Activated T-cell treated with anti-CD3 and anti-CD28 coated beads, Interleukin-2, amount 50 U/mL, for 1 hour (primary cell): Measurements from ENCODE around the gene SLC25A33.
"Not testable (repeated sequence)": the region's sequence is repeated elsewhere in the genome, so short reads cannot be mapped to it uniquely, and the experiment has no call there.

Experiments used
- DNase-seq: peaks from one replicate; pipeline ENCODE4 v3.0.0-alpha.2; 2020

The SLC25A33 gene

DNA sequence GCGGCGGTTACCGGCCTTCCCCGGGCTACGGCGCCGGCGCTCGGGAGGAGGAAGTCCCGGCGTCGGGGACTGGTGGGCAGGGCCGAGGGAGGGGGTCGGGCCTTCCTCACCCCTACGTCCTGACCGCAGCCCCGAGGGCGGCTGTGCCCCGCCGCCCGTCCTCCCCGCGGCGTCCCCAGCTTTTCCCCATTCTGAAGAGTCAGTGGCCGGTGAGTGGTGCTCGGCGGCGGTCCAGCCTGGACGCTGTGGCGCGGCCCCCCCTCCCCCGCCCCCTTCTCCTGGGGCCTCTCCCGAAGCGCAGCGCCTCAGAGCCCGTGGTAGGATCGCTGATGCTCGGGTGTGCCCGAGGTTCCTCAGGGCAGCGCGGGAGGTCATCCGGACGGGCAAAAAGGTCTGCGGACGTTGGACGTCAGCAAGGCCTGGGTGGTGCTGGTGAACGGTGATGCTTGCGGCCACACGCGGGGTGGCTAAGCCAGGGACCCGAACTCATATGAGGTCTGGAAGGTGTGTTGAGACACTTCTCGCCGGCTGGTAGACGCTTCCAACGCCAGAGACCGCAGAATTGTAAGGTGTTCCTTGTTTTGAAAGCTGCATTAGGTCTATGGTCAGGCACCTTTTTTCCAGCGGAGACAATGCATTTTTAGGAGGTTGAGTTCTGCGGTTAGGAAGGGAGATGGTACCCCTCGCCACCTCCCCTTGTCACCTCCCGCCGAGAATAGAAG is 725 bp downstream of the SLC25A33 start:
- no peak for DNase-seq

DNA sequence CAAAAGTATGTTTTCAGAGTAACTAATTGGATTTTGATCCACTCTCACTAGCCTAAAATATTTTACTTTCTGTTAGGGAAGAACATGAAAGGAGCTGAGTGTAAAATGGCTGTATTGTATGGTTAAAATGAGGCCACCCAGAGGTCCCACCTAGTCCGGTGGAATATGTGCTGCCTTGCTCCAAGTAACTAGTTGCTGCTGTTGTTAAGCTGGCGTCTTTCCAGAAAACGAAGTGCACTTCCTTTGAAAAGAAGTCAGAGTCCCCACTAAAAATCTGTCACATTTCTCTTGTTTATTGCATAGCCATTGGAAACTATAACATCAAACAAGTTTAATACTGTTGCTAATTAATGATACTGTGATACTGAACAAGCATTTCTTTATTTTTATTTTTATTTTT is 3.2 kb downstream of the SLC25A33 start:
- DNase-seq, result no peak

DNA sequence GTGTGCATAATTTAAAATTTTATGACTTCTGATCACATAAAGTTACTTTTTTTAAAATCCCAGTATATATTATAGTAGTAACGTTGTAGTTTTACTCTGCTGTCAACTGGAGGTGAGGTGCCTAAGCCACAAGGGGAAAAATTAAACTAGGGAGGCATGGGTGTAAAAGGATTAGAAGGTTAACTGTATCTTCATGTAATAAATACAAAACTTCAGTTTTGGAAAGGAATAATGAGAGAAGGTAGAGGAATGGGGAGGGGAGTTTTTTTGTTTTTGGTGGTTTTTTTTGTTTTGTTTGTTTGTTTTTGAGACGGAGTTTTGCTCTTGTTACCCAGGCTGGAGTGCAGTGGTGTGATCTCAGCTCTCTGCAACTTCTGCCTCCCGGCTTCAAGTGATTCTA is 5.7 kb downstream of the SLC25A33 start:
- no peak for DNase-seq

DNA sequence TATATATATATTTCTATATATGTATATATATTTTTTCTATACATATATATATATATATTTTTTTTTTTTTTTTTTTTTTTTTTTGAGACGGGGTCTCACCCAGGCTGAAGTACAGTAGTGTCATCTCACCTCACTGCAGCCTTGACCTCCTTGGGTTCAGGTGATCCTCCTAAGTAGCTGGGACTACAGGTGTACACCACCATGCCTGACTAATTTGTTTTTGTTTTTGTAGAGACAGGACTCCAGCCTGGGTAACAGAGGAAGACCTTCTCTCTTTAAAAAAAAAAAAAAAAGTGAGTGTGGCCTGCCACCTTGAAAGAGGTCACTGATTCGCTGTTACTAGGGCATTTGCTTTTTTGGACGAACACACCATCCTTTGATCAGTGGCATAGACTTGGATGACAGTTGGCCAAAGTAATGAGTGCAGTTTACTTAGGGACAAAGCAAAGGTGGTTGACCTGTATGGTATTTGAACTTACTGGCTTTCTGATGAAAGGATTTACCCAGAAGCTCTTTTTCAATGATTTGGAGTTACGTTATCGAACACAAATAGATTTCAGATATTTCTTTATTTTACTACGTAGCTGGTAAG is 10.8 kb downstream of the SLC25A33 start:
- DNase-seq, result no peak

DNA sequence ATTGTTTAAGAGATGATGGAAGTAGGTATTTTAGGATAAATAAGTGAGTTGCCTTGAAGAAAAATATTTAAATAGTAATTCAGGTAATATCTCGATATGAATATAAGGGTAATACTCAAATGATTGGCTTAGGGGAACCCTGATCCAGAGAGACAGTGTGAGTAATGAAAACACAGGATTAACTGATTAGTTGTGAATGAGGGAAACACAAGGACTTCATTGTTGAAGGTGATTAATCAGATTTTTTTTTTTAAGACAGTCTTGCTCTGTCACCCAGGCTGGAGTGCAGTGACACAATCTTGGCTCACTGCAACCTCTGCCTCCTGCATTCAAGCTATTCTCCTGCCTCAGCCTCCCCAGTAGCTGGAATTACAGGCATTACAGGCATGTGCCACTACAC is 12.7 kb downstream of the SLC25A33 start:
- DNase-seq, result no peak

DNA sequence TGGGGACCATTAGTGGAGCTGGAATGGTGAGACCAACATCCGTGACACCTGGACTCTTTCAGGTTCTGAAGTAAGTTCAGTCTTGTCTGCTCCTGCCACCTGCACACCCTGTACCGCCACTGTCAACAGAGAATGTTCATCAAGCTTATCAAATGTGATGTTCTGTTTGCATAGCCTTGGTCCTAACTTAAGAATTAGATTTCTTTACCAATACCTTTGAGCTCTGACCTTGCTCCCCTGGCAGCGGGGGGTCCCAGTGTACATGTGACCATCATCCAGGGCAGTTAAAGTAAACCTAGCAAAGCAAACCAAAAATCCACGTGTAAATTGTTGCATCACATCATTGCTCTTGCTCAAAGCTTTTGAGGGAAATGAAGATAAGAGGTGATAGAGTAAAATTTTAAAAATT is 14.5 kb downstream of the SLC25A33 start:
- no peak for DNase-seq

DNA sequence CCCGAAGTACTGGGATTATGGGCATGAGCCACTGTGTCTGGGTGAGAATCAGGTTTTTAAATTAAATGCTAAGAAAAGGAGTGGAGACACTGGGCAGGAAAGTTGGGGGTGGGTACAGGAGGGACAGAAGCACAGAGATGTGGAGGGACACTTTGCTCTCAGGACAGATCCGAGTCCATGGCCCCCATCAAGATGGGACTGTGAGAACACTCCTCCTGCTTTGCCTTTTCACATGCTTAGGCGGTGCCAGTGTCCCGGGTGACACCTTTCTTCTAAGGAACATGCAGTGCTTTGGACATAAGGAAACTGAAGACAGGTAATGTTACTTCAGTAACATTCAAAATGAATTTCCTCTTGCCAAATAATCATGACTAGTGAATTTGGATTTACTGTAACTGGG is 16.7 kb downstream of the SLC25A33 start:
- no peak for DNase-seq

DNA sequence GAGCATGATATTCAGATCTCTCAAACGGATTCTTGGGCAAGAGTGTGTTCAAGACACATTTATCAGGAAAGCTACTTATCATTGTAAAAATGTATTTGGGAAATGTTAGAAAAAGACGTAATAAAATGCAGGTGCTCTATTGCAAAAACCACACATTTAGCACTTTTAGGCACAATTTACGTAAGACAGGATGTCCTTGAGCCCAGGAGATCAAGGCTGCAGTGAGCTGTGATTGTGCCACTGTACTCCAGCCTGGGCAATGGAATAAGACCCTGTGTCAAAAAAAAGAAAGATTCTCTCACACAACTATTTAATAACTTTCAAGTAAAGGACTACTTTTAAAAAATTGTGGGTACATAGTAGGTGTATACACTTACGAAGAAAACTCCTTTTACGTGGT is 18.4 kb downstream of the SLC25A33 start:
- no peak for DNase-seq

DNA sequence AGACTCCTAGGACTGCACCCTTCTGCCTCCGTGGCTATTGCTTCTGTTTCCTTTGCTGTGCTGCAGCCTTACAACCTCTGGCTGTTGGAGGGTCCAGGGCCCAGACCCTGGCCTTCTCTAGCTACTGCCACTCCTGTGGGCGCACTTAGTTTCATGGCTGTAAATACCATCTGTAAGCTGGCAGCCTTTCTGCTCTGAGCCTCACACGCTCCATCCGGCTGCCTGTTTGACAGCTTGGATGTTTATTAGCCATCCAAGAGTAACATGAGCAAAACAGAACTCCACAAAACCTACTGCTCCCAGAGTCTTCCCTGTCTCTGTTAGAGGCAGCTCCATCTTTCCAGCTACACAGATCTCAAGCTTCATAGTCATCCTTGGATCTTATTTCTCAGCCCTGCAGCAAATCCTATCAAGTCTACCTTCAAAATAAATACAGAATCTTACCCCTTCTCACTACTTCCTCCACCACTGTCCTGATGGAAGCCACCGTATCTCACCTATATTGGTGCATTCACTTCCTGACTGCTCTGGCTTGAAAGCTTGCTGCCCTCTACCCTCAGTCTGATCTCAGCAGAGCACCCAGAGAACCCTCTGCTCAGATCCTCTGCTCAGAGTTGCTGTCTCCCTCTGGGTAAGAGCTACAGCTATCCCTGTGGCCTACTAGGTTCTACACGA is 19.1 kb downstream of the SLC25A33 start:
- DNase-seq, result no peak

DNA sequence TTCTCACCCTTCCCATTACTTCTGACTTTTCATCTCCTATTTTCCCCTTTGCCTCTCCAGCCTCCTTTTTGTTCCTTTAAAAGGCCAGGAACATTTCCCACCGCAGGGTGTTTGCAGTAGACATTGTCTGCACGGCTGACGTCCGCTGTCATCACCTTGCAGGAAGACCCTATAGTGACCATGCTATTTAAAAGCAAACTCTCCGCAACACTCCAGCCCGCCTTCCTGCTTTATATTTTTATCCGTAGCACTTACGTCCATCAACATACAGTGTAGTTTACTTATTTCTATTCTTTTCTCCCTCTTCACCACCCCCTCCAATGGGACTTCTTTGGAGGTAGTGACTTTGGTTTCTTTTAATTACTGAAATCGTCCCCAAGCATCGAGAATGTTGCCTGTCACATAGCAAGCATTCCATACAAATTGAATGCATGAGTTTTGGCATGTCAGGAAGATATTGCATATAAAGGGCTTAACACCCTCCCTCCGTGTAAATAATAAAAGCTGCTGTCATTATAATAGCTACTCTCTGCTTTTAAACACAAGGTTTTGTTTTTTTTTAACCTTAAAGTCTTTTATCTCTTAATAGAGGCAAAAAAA is 19.8 kb downstream of the SLC25A33 start:
- DNase-seq, result no peak

DNA sequence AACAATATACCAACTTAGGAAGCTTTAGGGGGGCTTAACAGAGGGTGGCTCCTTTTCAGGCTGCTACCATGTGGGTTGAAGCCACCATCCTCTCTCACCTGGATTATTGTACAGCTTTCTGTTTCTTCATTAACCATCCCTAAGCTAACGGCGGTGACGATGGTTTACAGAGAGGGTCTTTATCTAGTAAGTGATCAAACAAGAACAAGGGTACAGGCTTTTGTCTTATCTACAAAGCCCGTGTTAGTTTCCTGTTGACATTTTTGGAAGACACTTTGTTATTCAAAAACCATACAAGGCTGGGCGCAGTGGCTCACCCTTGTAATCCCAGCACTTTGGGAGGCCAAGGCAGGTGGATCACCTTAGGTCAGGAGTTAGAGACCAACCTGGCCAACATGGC is 20.4 kb downstream of the SLC25A33 start:
- DNase-seq, result no peak

DNA sequence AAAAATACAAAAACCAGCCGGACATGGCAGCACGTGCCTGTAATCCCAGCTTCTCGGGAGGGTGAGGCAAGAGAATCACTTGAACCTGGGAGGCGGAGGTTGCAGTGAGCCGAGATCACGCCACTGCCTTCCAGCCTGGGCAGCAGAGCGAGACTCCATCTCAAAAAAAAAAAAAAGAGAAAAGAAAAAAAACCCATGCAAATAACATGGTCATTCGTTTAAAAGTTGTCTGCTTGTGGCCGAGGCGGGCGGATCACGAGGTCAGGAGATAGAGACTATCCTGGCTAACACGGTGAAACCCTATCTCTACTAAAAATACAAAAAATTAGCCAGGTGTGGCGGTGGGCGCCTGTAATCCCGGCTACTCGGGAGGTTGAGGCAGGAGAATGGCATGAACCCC is 20.8 kb downstream of the SLC25A33 start:
- not testable (repeated sequence) for DNase-seq

DNA sequence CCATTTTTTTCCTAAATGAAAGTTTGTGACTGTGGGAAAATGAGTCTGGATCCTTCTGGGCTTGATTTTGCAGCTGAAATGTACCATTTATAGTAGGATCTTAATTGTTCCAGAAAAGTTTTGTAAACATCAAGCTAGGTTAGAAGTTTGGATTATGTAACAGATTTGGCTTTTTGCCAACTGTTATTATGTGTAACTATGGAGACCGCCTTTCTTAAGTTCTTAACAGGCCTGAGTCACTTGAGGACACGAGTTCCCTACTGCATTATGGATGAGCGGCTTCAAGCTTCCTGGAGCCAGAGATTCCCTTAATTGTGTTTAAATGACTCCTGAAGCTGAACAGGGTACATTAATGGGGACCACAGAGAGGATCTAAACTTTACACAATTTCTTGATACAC is 22.2 kb downstream of the SLC25A33 start:
- no peak for DNase-seq

DNA sequence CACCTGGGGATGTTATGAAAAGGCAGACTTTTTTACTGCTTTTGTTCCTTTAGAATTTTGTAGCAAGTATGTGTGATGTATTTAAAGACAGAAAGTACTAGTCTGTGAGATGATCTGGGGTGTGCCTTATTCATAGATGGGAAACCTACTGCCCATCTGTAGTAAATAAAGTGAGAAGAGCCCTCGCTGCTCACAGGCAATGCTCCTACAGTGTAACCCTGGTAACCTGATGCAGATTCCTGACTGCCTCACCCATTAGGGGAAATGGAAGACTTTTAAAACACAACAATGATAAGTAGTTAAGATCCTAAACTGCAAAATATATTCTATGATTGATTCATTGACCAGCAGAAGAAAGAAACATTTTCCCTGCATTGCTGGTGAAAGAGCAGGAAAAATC is 30.0 kb downstream of the SLC25A33 start:
- no peak for DNase-seq

DNA sequence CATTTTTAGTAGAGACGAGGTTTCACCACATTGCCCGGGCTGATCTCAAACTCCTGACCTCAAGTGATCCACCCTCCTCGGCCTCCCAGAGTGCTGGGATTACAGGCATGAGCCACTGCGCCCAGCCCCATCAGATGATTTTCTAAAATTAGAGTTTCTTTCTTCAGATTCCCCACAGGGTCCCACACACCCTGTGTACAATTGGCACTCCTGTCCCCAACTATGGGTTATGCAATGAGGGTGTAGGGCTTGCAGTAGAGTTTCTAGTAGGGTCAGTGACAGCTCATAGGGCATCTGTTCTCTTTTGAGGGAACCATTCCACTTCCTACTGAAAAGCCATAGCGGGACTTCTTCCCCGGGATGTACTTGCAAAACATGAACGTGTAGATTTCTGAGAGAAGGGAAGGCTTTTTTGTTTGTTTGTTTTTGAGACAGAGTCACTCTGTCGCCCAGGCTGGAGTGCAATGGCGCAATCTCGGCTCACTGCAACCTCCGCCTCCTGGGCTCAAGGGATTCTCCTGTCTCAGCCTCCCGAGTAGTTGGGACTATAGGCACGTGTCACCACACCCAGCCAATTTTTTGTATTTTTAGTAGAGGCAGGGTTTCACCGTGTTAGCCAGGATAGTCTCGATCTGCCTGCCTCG is 31.7 kb downstream of the SLC25A33 start:
- DNase-seq, result not testable (repeated sequence)

DNA sequence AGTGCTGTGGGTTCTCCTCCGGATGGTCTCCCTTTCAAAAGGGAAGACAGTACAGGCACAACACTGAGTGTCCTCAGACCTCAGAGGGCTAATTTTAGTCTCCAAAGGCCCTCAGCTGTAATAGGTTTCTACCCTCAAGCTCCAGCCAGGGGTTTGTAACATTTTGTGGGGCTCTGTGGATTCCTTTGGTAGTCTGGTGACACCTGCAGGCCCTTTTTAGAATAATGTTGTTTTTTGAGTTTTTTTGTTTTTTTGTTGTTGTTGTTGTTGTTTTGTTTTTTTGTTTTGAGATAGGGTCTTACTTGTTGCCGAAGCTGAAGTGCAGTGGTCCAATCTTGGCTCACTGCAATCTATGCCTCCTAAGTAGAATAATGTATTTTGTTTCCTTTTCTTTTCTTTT is 34.5 kb downstream of the SLC25A33 start:
- no peak for DNase-seq

DNA sequence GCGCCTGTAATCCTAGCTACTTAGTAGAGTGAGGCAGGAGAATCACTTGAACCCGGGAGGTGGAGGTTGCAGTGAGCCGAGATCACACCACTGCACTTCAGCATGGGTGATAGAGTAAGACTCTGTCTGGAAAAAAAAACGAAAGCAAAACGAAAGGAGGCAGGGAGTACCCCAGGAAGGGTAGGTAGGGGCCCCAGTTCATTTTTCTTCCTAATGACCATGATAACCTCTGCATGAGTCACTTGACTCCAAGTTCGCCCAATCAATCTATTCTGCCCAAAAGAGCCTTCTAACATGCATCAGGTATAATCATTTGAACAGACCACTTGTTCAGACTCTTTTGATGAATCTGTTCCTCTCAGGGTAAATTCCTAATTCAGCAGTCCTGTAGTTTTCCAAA is 36.2 kb downstream of the SLC25A33 start:
- DNase-seq, result no peak

DNA sequence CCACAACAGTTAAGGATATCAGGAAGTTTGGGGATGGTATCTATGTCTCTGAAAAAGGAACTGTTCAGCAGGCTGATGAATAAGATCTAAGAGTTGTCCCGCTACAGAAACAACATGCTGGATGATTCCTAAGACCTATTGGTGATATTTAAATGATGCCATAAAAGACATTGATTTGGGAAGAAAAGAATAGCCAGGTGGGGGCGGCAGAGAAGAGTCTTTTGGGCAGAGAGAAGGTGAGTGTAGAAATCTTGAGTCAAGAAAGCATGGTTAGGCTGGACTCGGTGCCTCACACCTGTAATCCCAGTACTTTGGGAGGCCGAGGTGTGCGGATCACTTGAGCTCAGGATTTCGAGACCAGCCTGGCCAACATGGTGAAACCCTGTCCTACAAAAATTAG is 37.6 kb downstream of the SLC25A33 start:
- no peak for DNase-seq

DNA sequence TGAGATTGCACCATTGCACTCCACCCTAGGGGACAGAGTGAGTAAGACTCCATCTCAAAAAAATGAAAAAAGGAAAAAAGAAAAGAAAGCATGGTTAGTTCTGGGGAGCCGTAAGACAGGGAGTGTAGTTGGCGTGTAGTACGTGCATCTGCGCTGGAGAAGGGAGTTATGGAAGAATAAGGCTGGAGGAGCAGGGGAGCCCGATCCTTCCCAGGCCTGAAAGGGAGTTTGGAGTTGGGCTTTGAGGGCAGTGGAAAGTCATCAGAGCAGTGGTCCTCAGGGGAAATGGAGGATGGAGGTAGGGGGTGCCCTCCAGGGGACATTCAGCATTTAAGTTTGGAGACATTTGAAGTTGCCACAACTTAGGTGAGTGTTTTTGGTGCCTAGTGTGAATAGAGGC is 38.2 kb downstream of the SLC25A33 start:
- DNase-seq, result no peak

DNA sequence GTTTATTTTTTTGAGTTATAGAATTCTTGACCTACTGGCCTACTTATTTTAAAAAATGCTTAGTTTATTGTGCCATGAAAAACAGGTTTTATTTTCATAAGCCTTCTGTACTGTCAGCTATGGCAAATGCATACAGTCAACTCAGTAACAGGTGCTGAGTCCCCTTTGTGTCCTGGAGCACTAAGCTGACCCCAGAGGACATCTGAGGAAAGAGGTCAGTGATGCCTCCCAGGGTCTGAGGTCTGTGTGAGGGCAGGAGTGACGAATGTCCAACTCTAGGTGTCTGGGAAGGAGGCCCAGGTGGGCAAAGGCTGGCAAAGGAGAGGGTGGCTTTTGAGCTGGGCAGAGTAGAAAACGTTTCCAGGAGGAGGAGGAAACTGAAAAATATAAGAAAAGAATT is 41.7 kb downstream of the SLC25A33 start:
- DNase-seq, result no peak

DNA sequence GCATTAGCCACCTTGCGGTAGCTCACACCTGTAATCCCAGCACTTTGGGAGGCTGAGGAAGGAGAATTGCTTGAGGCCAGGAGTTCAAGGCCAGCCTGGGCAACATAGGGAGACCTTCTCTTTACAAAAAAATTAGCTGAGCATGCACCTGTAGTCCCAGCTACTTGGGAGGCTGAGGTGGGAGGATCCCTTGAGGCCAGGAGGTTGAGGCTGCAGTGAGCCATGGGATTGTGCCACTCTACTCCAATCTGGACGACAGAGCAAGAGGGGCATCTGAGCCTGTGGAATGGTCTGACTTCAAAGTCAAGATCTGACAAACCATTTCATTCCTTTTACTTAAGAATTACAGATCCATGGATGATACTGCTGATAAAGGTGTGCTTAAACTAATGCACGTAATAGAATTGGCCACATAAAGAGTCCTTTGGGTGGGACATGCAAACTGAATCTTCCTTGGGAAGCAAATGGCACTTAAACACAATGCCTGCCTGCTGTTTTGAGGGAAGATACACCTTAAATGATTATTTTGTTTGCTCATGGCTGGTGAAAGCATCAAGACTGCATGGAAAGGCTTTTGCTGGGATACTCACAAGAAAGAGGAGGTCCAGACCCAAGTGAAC is 47.0 kb downstream of the SLC25A33 start:
- DNase-seq, result no peak

DNA sequence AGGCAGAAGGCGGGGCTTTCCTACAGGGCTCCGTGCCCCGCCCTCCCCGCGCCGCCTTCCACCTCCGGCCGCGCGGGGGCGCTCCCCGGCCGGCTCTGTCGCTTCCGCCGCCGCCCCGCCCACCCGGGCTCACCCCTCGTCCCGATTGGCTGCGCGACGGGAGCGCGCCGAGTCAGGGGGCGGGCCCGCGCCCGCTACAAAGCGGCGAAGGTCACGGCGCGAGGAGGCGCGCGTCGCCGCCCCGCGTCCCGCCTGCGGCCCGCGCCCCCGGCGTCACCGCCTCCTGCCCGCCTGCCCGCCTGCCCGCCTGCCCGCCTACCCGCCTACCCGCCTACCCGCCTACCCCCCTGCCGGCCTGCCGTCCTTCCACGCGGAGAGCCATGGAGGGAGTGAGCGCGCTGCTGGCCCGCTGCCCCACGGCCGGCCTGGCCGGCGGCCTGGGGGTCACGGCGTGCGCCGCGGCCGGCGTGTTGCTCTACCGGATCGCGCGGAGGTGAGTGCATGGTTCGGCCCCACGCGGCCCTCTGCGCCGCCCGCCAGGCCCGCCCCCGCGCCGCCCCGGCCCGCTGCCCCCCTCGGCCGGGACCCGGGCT is 49.4 kb downstream of the SLC25A33 start, which contains the start of gene TMEM201:
Gene TMEM201, plus strand, starts transcription at position 361 of the 593 bp plus-strand sequence. Its CDS starts 20 bp downstream, at position 381.
- DNase-seq, result peak; percentile 96
